Activated CD4-positive, alpha-beta T cell treated with anti-CD3 and anti-CD28 coated beads for 24 hours (primary cell): ENCODE data around the gene MARCHF4.
"Not testable (repeated sequence)": the region's sequence is repeated elsewhere in the genome, so short reads cannot be mapped to it uniquely, and the experiment has no call there.

Experiments used
- DNase-seq, 2 donors: peaks; one replicate each; pipeline ENCODE4 v3.0.0-alpha.2; 2020; ENCODE audit warnings: low read depth in 2 of 2

MARCHF4 gene

GRCh38 chr2:216391401-216391800 lies 19.1 kb upstream of the MARCHF4 start:
- no peak for DNase-seq

- DNase-seq, result no peak
Observed at GRCh38 chr2:216389570-216389969, 17.3 kb upstream of the MARCHF4 start.

- DNase-seq, result no peak
Observed at GRCh38 chr2:216388046-216388884, 16.0 kb upstream of the MARCHF4 start.

GRCh38 chr2:216387262-216387661 lies 15.0 kb upstream of the MARCHF4 start:
- no peak for DNase-seq

- no peak for DNase-seq
Observed at GRCh38 chr2:216385478-216385877, 13.2 kb upstream of the MARCHF4 start.

- not testable (repeated sequence) for DNase-seq
Observed at GRCh38 chr2:216384409-216384808, 12.1 kb upstream of the MARCHF4 start.

GRCh38 chr2:216379977-216380376 lies 7.7 kb upstream of the MARCHF4 start:
- no peak for DNase-seq

GRCh38 chr2:216375286-216375685 lies 3.0 kb upstream of the MARCHF4 start:
- no peak for DNase-seq

GRCh38 chr2:216373896-216374295 lies 1.6 kb upstream of the MARCHF4 start:
- DNase-seq, result no peak

GRCh38 chr2:216372761-216373291 lies 543 bp upstream of the MARCHF4 start:
- no peak for DNase-seq

GRCh38 chr2:216370961-216371712 lies 1.1 kb downstream of the MARCHF4 start:
- DNase-seq, result no peak

GRCh38 chr2:216369821-216370220 lies 2.5 kb downstream of the MARCHF4 start:
- no peak for DNase-seq

GRCh38 chr2:216366777-216367471 lies 5.4 kb downstream of the MARCHF4 start:
- DNase-seq, result no peak

- DNase-seq, result no peak
Observed at GRCh38 chr2:216365518-216365917, 6.8 kb downstream of the MARCHF4 start.

GRCh38 chr2:216363221-216363620 lies 9.1 kb downstream of the MARCHF4 start:
- no peak for DNase-seq

GRCh38 chr2:216362730-216363129 lies 9.6 kb downstream of the MARCHF4 start:
- DNase-seq, result no peak

- no peak for DNase-seq
Observed at GRCh38 chr2:216355711-216356110, 16.6 kb downstream of the MARCHF4 start.

GRCh38 chr2:216354306-216354705 lies 18.0 kb downstream of the MARCHF4 start:
- no peak for DNase-seq

GRCh38 chr2:216352653-216353270 lies 19.5 kb downstream of the MARCHF4 start:
- no peak for DNase-seq

- no peak for DNase-seq
Observed at GRCh38 chr2:216351172-216351925, 20.9 kb downstream of the MARCHF4 start.

GRCh38 chr2:216350214-216350791 lies 22.0 kb downstream of the MARCHF4 start:
- DNase-seq, result no peak
